ENCODE results near the gene MVK.

The MVK gene

GRCh38 chr12:109547286-109547685, 26.3 kb upstream of the MVK start:
- no peak for DNase-seq

GRCh38 chr12:109548258-109548657, 25.3 kb upstream of the MVK start:
- DNase-seq = no peak

- DNase-seq = no peak
Measured at GRCh38 chr12:109549613-109550270, 23.9 kb upstream of the MVK start.

GRCh38 chr12:109550281-109550680, 23.3 kb upstream of the MVK start:
- DNase-seq = no peak

GRCh38 chr12:109551108-109551507, 22.5 kb upstream of the MVK start:
- DNase-seq = no peak

- no peak for DNase-seq
Measured at GRCh38 chr12:109552971-109553370, 20.6 kb upstream of the MVK start.

- DNase-seq = no peak
Measured at GRCh38 chr12:109553483-109553882, 20.1 kb upstream of the MVK start.

- no peak for DNase-seq
Measured at GRCh38 chr12:109553906-109554500, 19.6 kb upstream of the MVK start.

GRCh38 chr12:109554761-109555160, 18.8 kb upstream of the MVK start:
- no peak for DNase-seq

- DNase-seq = no peak
Measured at GRCh38 chr12:109555431-109556315, 17.9 kb upstream of the MVK start.

GRCh38 chr12:109557200-109557599, 16.4 kb upstream of the MVK start:
- DNase-seq = no peak

GRCh38 chr12:109557805-109558204, 15.8 kb upstream of the MVK start:
- DNase-seq = no peak

GRCh38 chr12:109558374-109559199, 15.0 kb upstream of the MVK start:
- DNase-seq = no peak

- DNase-seq = no peak
Measured at GRCh38 chr12:109559200-109559505, 14.4 kb upstream of the MVK start.

- no peak for DNase-seq
Measured at GRCh38 chr12:109559601-109560000, 14.0 kb upstream of the MVK start.

- DNase-seq = no peak
Measured at GRCh38 chr12:109560867-109561710, 12.5 kb upstream of the MVK start.

- no peak for DNase-seq
Measured at GRCh38 chr12:109561711-109562030, 11.9 kb upstream of the MVK start.

GRCh38 chr12:109562871-109563270, 10.7 kb upstream of the MVK start:
- no peak for DNase-seq

- DNase-seq = no peak
Measured at GRCh38 chr12:109563291-109564284, 10.0 kb upstream of the MVK start.

- DNase-seq = no peak
Measured at GRCh38 chr12:109566424-109566823, 7.2 kb upstream of the MVK start.

- DNase-seq = no peak
Measured at GRCh38 chr12:109567296-109567695, 6.3 kb upstream of the MVK start.
